HG03575 (cell line): ENCODE data around the gene N4BP2.
"Not testable (repeated sequence)": the region's sequence is repeated elsewhere in the genome, so short reads cannot be mapped to it uniquely, and the experiment has no call there.

ENCODE experiments used
- ATAC-seq: cut with Tn5 transposase; IDR thresholded peaks from one replicate; pipeline ENCODE4 v1.9.1; 2021; ENCODE audit not compliant: unreplicated experiment, insufficient number of reproducible peaks, low FRiP score; ENCODE audit errors: extremely low read depth

N4BP2 gene

GRCh38 chr4:40144716-40145115, 88.1 kb downstream of the N4BP2 start:
- ATAC-seq: no peak

DNA sequence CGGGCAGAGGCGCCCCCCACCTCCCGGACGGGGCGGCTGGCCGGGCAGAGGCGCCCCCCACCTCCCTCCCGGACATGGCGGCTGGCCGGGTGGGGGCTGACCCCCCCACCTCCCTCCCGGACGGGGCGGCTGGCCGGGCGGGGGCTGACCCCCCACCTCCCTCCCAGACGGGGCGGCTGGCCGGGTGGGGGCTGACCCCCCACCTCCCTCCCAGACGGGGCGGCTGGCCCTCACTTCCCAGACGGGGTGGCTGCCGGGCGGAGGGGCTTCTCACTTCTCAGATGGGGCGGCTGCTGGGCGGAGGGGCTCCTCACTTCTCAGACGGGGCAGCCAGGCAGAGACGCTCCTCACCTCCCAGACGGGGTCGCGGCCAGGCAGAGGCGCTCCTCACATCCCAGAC, 90.8 kb downstream of the N4BP2 start:
- not testable (repeated sequence) for ATAC-seq

DNA sequence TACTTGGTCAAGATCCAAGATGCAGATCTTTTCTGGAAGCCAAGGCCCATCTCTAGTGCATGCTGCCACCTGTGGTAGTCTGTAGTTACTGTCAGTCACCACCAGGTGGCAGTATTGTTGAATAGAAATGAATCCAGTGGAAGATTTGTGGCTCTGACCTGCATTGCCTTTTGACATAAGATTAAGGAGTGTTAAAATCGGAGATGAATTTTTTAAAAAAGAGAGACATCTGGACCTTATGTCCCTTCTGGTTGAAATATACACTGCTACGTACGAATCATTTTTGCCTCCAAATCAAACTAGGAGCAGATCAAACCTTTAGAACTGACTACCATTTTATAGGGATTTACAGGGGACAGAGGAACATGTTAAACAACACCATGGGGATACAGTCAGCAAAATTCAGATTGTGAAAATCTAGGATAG, 93.3 kb downstream of the N4BP2 start:
- no peak for ATAC-seq

GRCh38 chr4:40150932-40151331, 94.3 kb downstream of the N4BP2 start:
- ATAC-seq: no peak

DNA sequence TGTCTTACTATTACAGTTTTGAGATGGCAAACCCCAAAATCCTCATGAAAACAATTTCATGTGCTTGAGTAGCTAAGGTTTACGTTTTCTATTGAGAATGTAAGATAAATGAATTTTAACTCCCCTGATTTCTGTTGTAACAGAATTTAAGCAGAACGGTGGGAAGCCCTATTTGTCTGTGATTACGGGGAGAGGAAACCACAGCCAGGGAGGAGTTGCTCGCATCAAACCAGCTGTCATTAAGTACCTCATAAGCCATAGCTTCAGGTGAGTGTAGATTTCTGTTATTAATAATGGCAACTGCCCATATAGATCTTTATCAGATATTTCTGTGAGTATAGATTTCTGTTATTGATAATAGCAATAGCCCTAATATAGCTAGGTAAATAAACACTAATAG, 96.0 kb downstream of the N4BP2 start:
- no peak for ATAC-seq

DNA sequence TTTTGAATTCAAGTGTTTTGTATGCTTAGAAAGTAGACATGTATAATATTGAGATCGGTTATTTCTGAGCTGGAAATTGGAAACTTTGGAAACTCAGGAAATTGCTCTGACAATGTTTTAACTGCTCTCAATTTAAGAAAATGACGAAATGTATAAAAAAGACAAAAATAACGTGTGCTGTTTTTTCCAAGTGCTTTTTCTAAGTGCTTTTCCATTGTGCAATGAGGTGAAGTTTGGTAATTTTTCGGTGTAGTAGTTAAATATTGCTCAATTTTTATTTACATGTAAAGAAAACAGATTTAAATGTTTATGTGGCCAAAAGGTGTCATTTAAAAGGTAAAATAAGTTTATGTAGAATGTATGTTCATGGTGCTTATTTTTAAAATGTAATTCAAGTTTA, 100.8 kb downstream of the N4BP2 start:
- ATAC-seq: no peak

GRCh38 chr4:40160258-40160657, 103.6 kb downstream of the N4BP2 start:
- ATAC-seq: no peak

DNA sequence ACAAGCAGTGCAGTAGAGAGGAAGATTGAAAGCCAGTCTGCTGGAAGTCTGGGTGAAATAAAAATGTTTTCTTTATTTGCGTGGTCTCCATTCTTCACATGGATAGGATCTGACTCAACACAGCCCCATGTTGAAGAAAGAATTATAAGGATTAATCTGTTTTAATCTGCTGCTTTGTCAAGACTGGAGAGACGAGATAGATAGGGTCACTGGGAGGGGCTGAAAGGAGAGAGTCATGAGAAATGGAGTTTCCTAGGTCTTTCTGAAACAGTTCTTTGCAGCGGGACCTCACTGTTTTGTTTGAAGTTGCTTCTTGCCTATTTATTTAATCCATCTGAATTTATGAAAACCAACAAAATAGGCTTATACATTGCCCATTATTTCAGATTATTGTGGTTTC, 107.8 kb downstream of the N4BP2 start:
- no peak for ATAC-seq

- ATAC-seq: no peak
Measured at GRCh38 chr4:40165916-40166315, 109.3 kb downstream of the N4BP2 start.

- ATAC-seq: no peak
Measured at GRCh38 chr4:40168070-40168469, 111.4 kb downstream of the N4BP2 start.

- peak; percentile 42 for ATAC-seq
Measured at GRCh38 chr4:40170588-40170987, 113.9 kb downstream of the N4BP2 start.

GRCh38 chr4:40173470-40173875, 116.8 kb downstream of the N4BP2 start:
- ATAC-seq: peak; percentile 66

DNA sequence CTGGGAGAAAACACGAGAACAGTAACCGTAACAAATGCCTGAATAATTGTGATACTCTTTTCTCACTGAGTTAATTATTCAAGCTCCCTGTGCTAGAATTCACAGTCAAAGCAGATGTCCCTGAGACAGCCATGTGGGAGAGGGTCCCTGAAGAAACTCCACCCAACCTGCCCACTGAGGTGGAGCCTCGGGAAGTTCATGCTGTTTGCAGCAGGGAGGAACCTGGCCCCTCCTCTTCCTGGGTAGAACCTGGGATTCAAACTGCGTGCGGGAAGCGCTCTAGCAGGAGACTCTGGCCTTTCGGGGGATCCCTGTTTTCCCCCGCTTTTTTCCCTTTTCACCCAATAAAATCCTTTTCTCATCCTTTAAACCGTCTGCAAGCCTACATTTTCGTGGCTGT, 120.0 kb downstream of the N4BP2 start:
- ATAC-seq: no peak

- no peak for ATAC-seq
Measured at GRCh38 chr4:40177591-40177990, 120.9 kb downstream of the N4BP2 start.

DNA sequence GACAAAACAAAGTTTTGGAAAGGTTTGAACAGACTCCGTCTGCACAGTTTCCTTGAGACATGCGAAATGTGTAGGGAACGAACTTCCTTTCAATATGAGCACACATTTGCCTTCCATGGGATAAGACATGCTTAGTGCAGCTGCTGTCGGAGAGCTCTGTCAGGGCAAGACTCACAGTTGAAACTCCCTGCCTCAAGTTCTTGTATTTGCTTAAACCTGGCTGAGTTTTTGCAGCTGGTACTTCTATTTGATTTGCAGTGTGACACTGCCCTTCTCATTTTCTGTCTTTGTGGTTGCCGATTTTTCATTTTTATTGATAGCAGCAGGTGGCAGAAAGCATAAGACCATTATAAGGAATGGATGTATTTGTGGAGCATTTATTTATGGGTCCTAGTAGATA, 122.0 kb downstream of the N4BP2 start:
- no peak for ATAC-seq

DNA sequence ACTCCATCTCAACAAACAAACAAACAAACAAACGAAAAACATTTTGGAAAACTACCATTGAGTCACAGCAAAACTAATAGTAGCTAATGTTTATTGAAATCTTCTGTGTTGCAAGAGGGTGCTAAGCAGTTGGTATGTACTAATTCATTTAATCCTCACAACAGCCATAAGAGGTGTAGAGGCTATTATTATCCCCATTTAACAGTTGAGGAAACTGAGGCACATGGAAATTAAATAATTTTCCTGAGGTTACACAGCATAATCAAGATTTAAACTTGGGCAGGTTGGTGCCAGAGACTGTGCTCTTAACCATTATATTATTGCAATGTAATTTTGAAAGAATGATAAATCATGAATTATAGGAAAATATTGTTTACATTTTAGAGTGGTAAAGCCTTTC, 122.7 kb downstream of the N4BP2 start:
- no peak for ATAC-seq

DNA sequence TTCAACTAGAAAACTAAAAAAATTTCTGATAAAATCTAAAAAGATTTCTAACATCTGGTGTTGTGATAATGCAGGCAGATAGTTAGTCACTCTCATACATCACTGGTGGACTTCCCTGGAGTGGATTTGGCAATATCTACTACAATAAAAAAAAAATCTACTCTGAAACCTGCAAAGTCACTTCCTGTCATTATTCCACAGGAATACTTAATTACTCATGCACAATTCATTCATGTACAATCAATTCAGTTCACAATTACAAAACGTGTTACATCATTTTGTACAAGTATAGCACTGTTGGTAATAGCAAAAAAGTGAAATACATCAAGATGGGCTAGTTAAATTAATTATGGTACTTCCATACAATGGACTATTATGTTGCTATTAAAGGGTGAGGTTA, 123.7 kb downstream of the N4BP2 start:
- no peak for ATAC-seq

DNA sequence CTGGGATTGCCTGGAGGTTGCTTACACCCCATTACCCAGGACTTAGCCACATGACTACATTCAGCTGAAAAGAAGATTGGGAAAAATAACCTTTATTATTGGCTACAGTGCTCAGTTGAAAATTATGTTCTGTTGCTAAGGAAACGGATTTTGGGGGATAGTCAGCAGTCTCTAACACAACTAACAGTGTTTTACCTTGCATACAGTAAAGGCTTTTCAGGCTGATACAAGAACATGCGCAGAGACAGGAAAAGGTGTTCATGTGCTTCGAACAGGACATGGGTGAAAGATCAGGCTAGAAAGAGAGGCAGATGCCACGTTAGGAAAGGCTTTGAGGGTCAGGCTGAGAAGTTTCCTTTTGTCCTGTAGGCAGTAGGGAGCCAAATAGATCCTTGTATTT, 125.4 kb downstream of the N4BP2 start:
- ATAC-seq: no peak

GRCh38 chr4:40182954-40183353, 126.3 kb downstream of the N4BP2 start:
- ATAC-seq: no peak

- no peak for ATAC-seq
Measured at GRCh38 chr4:40183615-40184411, 127.2 kb downstream of the N4BP2 start.
